Left renal cortex interstitium (tissue), 4 donors: ENCODE data around the gene CUX1. TPM values are rescaled to one million over a fixed set of nuclear protein-coding genes. Genes with fewer than 3 reads are reported as not detected.
"Not testable (repeated sequence)": the region's sequence is repeated elsewhere in the genome, so short reads cannot be mapped to it uniquely, and the experiment has no call there.

ENCODE experiments used
- DNase-seq, 4 donors: peaks; one replicate each; pipeline ENCODE4 v3.0.0-alpha.2; 2013; ENCODE audit warnings: low read depth in 4 of 4, low spot score in 2 of 4, missing footprints in 1 of 4
- polyA plus RNA-seq, 4 donors: library from polyadenylated mRNA; unstranded; fragments of 120-200 nt; gene quantifications; one replicate each; pipeline ENCODE4 v1.2.1, GENCODE V29; 2013; ENCODE audit not compliant: insufficient read length in 4 of 4

CUX1 gene
- polyA plus RNA-seq, 4 donors, result 79.2 to 99.7 (median 90.6) TPM

- no peak for DNase-seq
These were observed 6.2 kb downstream of the CUX1 start for GRCh38 chr7:101823596-101823995.

- DNase-seq, result no peak
These were observed 7.0 kb downstream of the CUX1 start for GRCh38 chr7:101824440-101824839.

DNA sequence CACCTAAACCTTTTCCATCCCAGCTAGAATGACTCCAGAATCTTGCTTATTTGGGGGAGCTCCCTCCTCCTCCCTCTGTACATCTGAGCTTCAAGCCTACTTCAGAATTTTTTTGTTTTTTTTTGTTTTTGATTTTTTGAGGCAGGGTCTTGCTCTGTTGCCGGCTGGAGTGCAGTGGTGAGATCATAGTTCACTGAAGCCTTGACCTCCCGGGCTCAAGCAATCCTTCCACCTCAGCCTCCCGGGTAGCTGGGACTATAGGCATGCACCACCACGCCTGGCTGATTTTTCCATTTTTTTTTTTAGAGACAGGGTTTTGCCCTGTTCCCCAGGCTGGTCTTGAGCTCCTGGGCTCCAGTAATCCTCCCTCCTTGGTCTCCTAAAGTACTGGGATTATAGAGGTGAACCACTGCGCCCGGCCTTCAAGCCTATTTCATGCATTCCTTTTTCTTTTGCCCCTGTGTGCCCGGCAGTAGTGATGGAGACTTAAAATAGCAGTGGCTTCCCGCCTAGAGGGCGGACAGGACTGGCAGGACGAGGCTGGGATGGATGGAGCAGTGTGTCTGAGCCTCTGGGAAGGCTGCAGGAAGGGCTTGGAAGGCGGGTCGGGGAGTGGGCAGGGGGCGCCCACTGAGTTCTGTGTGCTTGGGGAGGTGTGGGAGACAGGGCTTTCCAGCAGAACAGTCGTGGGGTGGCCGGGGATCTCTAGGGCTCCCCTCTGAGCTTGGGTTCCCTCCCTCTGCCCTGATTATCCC, 8.8 kb downstream of the CUX1 start:
- DNase-seq, result no peak

DNA sequence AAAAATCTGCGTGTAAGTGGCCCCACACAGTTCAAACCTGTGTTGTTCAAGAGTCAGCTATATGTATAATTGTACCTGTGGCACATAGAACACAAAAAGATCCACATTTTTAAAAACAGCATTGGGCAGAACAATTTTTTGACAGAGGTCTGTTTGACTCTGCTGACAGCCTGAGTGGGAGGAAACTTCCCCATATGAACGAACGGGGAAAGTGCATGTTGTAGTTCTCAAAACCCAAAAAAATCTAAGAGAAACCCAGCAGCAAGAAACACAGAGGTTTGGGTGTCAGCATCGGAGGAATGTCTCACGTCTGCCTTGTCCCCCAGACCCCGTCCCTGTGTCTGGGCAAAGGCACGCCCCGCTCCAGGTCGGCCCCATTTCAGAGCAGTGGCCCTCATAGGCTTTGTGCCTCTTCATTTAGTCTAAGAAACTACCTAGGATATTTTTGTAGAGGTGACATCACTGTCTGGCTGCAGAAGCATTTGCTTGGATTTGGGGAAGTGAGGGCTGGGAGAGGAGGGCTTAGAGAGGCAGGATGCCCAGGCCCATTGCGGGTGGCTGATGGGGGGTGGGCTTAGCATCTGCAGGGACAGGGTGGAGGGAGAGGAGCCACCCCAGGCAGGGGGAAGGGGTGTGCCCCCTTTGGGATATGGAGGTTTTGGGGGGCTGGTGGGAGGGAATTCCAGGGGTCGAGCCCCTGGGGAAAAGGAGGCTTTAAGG, 11.0 kb downstream of the CUX1 start:
- DNase-seq, result no peak

DNA sequence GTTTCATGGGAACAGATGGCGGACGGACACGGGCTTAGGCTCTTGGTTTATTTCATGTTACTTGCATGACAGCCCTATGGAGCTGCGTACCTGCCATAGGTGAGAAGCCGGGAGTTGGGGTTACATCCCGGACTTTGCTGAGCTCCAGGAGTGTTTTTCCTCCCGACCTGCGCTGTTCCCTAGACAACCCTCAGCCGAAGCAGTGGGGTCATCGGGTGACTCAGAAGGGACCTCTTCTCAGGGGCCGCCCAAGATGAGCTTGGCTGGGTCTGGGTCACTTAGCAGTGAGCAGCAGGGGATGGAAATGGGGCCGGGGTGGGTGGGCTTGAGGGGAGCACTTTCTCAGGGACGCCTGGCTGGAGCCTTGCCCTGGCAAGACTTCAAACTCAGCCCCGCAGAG, 11.9 kb downstream of the CUX1 start:
- no peak for DNase-seq

DNA sequence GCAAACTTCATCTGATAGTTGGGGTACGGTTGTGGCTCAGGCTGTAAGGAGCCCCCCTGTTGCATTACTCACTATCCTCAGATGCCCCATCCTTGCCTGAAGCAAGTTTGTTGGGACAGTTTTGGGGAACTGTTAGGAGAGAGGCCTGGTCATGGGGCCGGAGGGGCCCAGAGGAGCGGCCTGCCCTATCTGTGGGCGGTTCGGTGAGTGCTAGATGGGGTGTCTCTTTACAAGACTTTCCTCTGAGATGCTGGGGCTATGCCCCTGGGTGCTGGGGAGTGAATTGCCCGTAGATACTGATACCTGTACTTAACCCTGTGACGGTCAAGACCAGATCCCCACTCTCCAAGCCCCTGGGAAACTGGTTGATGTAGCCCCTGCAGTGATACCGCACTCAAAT, 12.4 kb downstream of the CUX1 start:
- DNase-seq, result no peak

DNA sequence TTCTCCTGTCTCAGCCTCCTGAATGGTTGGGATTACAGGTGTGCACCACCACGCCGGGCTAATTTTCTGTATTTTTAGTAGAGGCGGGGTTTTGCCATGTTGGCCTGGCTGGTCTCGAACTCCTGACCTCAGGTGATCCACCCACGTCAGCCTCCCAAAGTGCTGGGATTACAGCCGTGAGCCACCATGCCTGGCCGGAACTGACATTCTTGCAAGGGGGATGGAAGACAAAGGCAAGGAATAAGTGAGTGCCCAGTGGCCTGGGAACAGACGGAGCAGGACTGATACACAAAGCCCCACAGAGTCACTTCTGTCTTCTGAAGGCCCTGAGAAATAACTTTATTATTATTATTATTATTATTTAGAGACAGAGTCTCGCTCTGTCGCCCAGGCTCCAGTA, 14.0 kb downstream of the CUX1 start:
- not testable (repeated sequence) for DNase-seq

GRCh38 chr7:101832205-101832631, 14.8 kb downstream of the CUX1 start:
- no peak for DNase-seq

DNA sequence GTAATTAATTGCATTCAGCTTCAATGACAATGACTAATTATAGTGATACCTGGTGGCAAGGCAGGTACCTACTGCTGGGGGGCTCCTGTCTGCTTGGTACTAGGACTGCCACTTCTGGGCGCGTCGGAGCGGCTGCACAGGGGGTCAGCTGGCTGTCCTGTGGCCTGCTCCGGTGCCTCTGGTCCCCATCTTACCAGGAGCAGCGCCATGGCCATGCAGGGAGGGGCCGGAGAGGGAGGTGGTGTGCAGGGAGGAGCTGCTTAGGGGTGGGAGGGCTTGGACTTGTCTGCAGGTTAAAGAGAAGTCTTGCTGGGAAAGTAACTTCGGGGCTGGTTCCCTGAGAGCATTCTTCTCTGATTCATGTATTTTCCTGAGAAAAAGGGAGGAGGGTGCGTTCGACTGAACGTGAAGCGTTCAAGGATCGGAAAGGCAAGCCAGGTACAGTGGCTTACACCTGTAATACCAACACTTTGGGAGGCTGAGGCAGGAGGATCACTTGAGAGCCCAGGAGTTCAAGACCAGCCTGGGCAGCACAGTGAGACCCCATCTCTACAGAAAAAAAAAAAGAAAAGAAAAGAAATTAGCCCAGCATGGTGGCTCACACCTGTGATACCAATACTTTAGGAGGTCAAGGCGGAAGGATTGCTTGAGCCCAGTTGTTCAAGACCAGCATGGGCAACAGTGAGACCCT, 15.4 kb downstream of the CUX1 start:
- DNase-seq, result no peak

DNA sequence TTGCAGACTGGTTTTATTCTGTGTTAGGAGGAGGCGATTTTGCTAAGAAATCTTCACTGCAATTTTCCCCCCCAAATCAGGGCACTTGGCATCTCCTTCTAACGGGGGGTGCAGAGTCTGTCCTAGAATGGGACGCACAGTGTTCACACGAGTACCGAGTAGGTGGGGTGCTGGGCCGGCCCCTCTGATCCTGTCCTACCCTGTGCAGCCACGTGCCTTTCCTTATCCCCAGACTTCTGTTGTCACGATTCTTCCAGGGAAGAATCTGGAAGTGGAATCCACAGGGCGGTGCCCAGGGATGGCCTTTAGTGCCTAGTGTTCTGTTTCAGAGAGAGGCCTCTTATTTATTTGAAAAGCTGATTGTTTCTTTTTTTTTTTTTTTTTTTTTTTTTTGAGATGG, 16.4 kb downstream of the CUX1 start:
- no peak for DNase-seq

DNA sequence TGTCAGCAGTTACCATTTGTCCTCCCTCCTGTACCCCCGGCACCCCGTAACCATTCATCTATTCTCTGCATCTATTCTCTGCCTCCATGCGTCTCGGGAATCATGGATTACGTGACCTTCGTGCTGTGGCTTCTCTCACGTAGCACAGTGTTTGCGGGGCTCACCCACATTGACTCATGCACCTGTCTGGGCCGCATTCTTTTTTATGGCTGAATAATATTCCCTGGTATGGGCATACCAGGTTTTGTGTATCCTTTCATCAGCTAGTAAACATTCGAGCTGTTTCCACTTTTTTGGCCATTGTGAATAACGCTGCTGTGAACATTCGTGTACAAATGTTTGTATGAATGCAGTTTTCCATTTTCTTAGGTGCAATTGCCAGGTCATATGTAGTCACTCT, 17.7 kb downstream of the CUX1 start:
- no peak for DNase-seq

DNA sequence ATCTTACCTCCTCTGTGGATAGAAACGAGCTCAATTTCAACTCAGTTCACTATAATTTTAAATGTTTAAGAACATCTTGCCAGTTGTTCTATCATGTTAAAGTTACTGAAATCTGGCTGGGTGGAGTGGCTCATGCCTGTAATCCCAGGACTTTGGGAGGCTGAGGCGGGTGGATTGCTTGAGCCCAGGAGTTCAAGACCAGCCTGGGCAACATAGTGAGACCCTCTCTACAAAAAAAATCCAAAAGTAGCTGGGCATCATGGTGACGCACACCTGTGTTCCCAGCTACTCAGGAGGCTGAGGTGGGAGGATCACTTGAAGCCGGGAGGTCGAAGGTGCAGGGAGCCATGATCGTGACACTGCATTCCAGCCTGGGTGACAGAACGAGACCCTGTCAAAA, 20.0 kb downstream of the CUX1 start:
- DNase-seq, result not testable (repeated sequence)

DNA sequence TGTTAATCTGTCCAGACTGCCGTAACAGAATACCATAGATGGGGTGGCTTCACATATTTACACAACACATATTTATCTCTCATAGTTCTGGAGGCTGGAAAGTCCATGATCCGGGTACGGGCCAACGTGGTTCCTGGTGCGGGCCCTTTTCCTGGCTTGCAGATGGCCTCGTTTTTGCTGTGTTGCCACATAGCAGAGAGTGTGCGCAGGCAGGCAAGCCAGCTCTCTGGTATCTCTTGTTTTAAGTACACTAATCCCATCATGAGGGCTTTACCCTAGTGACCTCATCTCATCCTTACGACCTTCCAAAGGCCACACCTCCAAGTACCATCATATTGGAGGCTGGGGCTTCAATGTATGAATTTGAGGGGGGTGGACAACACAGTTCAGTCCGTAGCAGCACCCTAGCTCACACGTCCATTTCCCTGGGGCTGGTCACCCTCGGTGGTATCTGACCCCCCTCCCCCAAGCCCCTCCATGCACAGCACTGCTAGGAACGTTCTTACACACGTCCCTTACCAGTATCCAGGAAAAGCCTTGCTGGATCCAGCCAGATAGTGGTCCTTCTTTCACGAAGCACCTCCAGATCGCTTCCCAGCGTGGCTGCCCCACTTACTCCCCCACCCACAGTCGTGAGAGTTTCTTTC, 21.5 kb downstream of the CUX1 start:
- no peak for DNase-seq

GRCh38 chr7:101841328-101841727, 23.9 kb downstream of the CUX1 start:
- DNase-seq, result no peak

DNA sequence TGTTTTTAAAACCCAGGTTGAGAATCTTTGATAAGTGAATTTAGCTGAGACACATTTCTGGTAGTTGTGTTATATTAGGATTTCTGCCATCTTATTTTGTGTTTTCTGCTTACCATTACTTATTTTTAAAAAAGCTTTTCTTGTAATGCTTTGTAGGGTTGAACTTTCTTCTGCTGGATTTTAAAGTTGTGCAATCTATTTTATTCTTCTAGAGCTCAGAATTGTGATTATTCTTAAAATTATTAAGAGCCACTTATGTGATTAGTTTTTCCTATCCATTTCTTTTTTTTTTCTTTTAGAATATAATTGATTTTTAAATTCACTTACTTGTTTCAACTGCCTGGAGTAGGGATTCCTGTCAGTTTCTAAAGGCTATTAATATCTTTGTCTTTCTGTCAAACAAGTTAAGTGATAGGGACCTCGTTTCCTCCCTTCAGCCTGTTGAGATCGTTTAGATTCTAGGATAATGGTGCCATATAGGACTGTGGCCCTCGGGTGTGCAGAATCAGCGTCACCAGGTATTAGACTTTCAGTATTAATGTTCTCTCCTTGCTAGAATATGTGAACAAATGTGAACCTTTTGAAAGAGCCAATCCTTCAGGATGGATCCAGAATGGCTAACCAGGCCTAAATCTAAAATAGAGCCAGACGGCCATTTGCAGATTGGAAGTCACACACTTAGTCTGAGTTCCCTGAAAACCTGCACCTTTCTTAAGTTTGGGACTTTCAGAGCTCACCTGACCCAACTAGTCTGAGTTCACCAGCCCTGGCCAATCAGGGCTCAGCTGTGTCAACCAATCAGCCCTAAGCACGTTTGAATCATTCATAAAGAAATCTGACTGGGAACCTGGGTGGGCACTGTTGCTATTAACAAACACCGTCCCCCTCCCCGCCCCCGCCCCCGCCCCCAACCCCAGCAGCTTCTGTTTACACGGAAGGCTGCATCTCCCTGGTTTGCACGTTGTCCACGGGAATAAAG, 26.2 kb downstream of the CUX1 start:
- no peak for DNase-seq

DNA sequence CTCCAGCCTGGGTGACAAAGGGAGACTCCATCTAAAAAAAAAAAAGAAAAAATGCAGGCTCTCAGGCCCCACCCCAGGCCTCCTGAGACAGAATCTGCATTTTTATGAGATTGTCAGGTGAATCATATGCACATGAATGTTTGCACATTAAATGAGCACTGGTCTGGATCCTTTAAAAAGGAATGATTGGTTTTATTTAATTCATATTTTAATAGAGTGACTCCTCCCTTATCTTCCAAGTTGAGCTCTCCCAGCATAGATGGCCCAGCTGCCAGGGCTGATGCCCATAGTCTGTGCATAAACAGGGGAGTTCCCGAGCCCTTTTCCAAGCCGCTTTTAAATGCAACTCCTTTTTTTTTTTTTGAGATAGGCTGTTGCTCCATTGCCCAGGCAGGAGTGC, 28.5 kb downstream of the CUX1 start:
- no peak for DNase-seq

DNA sequence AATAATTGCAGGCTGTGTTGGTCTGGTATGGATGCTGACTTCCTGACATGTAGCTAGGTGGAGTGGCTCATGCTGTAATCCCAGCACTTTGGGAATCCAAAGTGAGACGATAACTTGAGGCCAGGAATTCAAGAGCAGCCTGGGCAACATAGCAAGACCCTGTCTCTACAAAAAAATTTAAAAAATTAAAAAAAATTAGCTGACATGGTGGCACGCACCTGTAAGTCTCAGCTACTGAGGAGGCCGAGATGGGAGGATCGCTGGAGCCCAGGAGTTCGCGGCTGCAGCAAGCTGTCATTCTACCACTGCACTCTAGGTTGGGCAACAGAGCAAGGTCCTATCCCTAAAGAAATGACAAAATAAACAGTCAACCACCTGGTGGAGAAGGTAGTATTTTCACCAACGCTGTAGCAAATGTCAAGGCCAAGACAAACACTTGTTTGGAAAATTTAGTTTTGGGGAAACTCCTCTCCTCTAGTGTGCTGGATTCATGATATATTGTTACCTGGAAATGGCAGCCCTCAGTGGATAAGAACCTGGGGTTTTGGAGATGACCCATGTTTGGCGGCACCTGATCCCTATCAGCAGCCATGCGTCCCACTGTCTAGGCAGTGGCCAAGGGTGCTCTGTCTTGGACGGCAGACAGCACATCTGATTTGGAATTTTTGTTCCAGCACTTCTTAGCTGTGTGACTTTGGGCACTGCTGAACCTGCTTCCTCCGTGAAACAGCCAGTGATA, 29.5 kb downstream of the CUX1 start:
- DNase-seq, result no peak

DNA sequence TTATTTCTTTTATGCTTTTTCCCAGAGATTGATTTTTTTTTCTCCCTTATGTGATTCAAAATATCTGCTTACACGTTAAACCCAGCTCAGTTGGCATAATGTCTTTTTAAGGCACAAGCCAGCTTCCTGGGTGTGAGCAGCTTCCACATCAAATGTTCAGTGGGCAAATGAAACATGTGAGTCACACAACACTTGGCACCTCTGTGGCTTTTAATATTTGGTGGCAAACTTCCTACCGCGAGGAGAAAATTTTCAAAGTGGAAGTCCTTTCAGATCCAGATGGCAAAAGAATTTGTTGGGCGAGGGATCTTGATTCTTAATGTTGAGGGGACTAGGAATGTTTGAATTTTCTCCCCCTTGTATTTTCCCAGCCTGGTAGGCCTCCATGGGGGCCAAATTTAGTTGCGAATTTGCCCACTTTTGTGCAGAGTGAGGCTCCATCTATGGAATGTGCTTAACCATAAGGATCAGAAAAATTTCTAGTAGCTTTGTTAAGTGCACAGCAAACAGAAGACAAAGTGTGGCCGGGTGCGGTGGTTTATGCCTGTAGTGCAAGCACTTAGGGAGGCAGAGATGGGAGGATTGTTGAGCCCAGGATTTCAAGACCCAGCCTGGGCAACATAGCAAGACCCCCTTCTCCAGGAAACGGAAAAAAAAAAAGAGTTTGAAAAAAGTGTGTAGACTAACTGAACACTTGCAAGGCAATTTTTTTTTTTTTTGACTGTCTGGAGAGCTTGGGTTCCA, 31.0 kb downstream of the CUX1 start:
- no peak for DNase-seq

- not testable (repeated sequence) for DNase-seq
These were observed 31.9 kb downstream of the CUX1 start for GRCh38 chr7:101849314-101849713.
